ENCODE measurements around the gene RPL27A.

The RPL27A gene

DNA sequence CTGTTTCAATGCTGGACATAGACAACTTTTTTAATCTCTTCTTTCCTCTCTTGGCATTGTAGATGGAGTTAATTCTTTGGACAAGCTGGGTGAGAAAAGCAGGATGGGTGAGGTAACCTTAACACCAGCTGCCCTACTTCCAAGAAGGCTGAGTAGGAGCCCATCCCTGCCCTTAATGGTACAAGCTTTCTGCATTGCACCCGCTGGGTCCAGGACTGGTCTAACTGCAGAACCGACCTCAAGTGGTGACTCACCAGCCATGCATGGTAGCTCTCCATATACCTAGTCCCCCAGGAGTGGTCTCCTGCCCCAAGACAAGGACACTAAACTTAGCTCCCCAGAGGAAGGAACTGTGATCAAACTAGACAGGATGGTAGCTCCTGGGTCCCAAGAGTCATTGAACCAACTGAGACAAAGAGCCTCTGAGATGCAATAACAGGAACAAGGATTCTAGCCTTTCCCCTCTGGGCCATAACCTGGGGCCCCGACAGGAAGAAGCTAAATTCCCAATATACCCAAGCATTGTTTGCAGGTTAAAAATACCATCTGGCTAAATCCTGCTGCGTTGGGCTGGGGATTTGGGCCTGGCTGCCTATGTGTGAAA, 32.1 kb downstream of the RPL27A start:
- H3K9ac ChIP-seq (ENCODE audit: low read depth, low read length): no peak overlapping the region
- no peak overlapping the region for H3K4me3 ChIP-seq (ENCODE audit: low read length)
- no peaks in the 10 kb centered on the region for H3K27me3 ChIP-seq (ENCODE audit: insufficient read depth, low read length)
- H3K36me3 ChIP-seq (ENCODE audit: insufficient read depth, low read depth, low read length): peaks cover 18% of the 10 kb centered on the region; the same call in 1 of the 2 replicates
- no peak overlapping the region for H3K27ac ChIP-seq (ENCODE audit: low read length)
- H3K4me1 ChIP-seq (ENCODE audit: insufficient read depth, low read length): peaks cover 13% of the 10 kb centered on the region
- H3K9me3 ChIP-seq (ENCODE audit: insufficient read depth, low read depth, low read length): no peaks in the 10 kb centered on the region

DNA sequence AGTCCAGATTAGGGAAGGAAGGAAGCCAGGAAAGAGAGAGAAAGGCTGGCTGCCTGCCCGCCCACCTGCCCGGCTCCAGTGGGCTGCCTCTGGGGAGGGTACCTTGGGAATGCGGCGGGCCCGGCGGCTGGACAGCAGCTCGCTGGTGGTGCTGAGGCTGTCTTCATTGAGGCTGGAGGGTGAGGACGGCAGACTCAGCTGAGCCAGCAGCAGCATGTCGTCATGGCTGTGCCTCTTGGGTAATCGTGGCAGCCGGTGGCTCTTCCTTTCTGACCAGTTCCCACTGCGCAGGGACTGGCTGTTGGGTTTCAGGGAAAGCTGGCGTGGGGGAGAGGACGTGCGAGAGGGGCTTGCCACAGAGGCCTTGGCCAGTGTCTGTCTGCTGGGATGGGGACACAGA, 32.9 kb downstream of the RPL27A start:
- Histone ChIP-seq H3K4me3 (ENCODE audit: low read length) (no peak overlapping the region), H3K36me3 (ENCODE audit: insufficient read depth, low read depth, low read length) (peaks cover 18% of the 10 kb centered on the region; the same call in 1 of the 2 replicates), H3K9ac (ENCODE audit: low read depth, low read length) (no peak overlapping the region), H3K4me1 (ENCODE audit: insufficient read depth, low read length) (peaks cover 13% of the 10 kb centered on the region), H3K27ac (ENCODE audit: low read length) (no peak overlapping the region), H3K9me3 (ENCODE audit: insufficient read depth, low read depth, low read length) (no peaks in the 10 kb centered on the region), H3K27me3 (ENCODE audit: insufficient read depth, low read length) (no peaks in the 10 kb centered on the region)

DNA sequence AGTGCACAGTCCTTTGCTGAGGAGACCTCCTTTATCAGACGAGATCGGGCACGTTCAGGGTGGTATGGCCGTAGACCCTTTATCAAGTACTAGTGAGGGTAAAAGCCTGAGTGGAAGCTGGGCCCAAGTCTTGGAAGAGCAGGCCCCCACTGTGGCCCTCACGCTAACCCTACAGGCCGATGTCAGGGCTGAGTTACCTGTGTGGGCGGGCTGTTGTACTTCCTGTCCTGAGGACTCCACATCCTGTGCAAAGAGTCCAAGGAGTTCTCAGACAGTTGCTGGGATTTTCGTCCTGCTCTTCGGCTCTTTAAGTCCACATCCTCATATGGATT, 34.9 kb downstream of the RPL27A start:
- Histone ChIP-seq H3K27ac (ENCODE audit: low read length) (no peak overlapping the region), H3K27me3 (ENCODE audit: insufficient read depth, low read length) (no peaks in the 10 kb centered on the region)

DNA sequence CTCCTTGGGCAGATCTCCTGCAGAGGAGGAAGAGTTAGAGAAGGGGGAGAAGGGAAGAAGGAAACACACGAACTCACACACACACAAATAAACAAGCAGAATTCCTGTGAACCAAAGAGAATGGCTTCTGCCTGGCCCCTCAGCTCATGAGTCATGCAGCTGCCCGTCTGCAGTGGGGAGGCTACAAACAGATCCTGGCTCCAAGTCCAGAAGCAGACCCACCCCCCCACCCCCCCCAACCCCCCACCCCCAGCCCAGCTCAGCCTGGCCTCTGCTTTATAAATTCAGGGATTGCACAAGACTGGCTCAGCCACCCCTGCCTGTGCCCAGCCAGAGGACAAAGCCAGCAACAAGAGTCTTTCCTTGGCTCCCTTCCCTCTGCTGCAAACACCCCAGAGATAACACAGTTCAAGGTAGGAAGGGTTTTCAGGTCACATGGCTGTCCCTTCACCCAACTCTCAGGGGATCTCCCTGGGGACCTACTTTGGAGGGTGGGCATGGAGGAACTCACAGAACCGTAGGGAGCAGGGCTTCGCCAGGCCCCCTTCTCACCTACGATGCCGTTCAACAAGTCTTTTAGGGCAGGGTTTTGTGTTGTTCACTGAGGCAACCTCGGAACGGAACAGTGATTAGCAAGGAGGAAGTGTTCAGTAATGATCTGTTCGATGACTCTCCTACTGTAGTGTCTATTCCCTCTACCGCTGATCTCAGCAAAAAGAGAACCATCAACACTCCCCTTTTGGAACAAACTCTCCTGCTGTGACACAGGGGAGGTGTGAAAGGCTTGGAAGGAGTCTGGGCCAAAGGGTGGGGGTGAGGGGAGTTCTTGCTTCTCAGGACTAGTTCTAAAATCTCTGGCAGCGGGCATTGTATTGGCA, 35.5 kb downstream of the RPL27A start:
- Histone ChIP-seq H3K36me3 (ENCODE audit: insufficient read depth, low read depth, low read length) (peaks cover 14% of the 10 kb centered on the region; the same call in 1 of the 2 replicates), H3K4me3 (ENCODE audit: low read length) (no peak overlapping the region), H3K27me3 (ENCODE audit: insufficient read depth, low read length) (no peaks in the 10 kb centered on the region), H3K4me1 (ENCODE audit: insufficient read depth, low read length) (peaks cover 29% of the 10 kb centered on the region), H3K27ac (ENCODE audit: low read length) (peak overlapping the region; percentile 72), H3K9ac (ENCODE audit: low read depth, low read length) (peak overlapping the region; percentile 49; the same call in 1 of the 2 replicates), H3K9me3 (ENCODE audit: insufficient read depth, low read depth, low read length) (no peaks in the 10 kb centered on the region)

More for the DNA sequence above, 34.9 kb downstream of the RPL27A start:
- peaks cover 14% of the 10 kb centered on the region; the same call in 1 of the 2 replicates for H3K36me3 ChIP-seq (ENCODE audit: insufficient read depth, low read depth, low read length)
- no peak overlapping the region for H3K9ac ChIP-seq (ENCODE audit: low read depth, low read length)
- H3K9me3 ChIP-seq (ENCODE audit: insufficient read depth, low read depth, low read length): no peaks in the 10 kb centered on the region
- no peak overlapping the region for H3K4me3 ChIP-seq (ENCODE audit: low read length)
- H3K4me1 ChIP-seq (ENCODE audit: insufficient read depth, low read length): peaks cover 29% of the 10 kb centered on the region

DNA sequence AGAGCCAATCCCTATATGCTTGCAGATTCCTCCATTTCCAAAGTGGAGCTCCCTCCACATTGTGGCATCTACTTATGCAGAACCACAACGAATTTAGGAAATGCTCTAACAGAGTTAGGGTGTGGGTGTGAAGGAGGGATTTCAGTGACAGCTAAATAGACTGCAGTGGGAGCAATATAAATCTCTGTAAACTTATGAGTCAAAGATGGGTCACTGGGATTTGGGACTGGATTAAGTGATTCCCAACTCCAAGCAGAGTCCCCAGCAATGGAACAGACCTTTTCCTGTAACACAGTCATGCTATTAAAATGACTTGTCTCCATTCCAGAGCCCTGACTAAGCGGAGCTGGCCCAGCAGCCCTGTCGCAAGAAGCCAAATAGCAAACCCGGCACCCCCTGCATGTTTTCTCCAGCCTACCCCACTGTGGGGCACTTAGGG, 36.6 kb downstream of the RPL27A start:
- H3K4me3 ChIP-seq (ENCODE audit: low read length): no peak overlapping the region
- no peak overlapping the region for H3K27ac ChIP-seq (ENCODE audit: low read length)
- H3K36me3 ChIP-seq (ENCODE audit: insufficient read depth, low read depth, low read length): peaks cover 14% of the 10 kb centered on the region; the same call in 1 of the 2 replicates
- H3K27me3 ChIP-seq (ENCODE audit: insufficient read depth, low read length): no peaks in the 10 kb centered on the region
- no peaks in the 10 kb centered on the region for H3K9me3 ChIP-seq (ENCODE audit: insufficient read depth, low read depth, low read length)
- H3K4me1 ChIP-seq (ENCODE audit: insufficient read depth, low read length): peaks cover 35% of the 10 kb centered on the region
- no peak overlapping the region for H3K9ac ChIP-seq (ENCODE audit: low read depth, low read length)

DNA sequence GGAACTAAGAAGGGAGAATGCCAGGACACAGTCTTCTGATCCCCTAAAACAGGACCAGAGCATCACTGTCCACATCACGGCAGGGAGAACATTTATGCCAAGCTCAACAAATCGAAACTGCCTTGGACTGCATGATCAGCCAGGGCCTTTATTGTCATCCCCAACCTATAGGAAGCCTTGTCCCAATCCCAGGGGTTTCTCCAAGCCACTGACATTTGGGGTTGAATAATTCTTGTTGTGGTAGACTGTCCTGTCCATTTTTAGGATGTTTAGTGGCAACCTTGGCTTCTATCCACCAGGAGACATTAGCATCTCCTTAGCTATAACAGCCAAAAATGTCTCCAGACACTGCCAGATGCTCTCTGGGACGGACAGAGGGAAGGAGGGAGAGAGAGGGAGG, 37.1 kb downstream of the RPL27A start:
- Histone ChIP-seq H3K27ac (ENCODE audit: low read length) (no peak overlapping the region), H3K9me3 (ENCODE audit: insufficient read depth, low read depth, low read length) (no peaks in the 10 kb centered on the region), H3K4me1 (ENCODE audit: insufficient read depth, low read length) (peaks cover 38% of the 10 kb centered on the region), H3K27me3 (ENCODE audit: insufficient read depth, low read length) (no peaks in the 10 kb centered on the region), H3K36me3 (ENCODE audit: insufficient read depth, low read depth, low read length) (peaks cover 14% of the 10 kb centered on the region; the same call in 1 of the 2 replicates), H3K4me3 (ENCODE audit: low read length) (no peak overlapping the region), H3K9ac (ENCODE audit: low read depth, low read length) (no peak overlapping the region)

DNA sequence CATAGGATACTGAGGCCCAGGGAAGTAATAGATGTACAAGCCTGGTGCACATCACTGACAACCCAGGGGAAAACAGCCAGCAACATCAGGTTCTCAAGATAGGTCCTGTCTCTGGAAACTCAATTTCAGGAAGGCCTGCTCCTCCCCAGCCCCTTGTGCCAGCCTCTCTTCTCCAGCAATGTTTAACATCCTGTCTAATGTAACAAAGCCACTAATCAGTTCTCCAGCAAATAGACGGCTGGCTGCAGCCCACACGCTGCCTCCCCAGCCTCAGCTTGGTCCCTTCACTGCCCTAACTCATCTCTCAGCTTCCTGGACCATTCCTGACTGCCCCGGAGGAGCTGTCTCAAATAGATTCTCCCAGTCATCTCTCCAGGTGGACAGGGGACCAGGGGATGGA, 37.8 kb downstream of the RPL27A start:
- H3K4me1 ChIP-seq (ENCODE audit: insufficient read depth, low read length): peaks cover 38% of the 10 kb centered on the region
- no peaks in the 10 kb centered on the region for H3K27me3 ChIP-seq (ENCODE audit: insufficient read depth, low read length)
- H3K36me3 ChIP-seq (ENCODE audit: insufficient read depth, low read depth, low read length): peaks cover 9% of the 10 kb centered on the region; the same call in 1 of the 2 replicates
- no peak overlapping the region for H3K9ac ChIP-seq (ENCODE audit: low read depth, low read length)
- H3K4me3 ChIP-seq (ENCODE audit: low read length): no peak overlapping the region
- H3K9me3 ChIP-seq (ENCODE audit: insufficient read depth, low read depth, low read length): no peaks in the 10 kb centered on the region
- no peak overlapping the region for H3K27ac ChIP-seq (ENCODE audit: low read length)

DNA sequence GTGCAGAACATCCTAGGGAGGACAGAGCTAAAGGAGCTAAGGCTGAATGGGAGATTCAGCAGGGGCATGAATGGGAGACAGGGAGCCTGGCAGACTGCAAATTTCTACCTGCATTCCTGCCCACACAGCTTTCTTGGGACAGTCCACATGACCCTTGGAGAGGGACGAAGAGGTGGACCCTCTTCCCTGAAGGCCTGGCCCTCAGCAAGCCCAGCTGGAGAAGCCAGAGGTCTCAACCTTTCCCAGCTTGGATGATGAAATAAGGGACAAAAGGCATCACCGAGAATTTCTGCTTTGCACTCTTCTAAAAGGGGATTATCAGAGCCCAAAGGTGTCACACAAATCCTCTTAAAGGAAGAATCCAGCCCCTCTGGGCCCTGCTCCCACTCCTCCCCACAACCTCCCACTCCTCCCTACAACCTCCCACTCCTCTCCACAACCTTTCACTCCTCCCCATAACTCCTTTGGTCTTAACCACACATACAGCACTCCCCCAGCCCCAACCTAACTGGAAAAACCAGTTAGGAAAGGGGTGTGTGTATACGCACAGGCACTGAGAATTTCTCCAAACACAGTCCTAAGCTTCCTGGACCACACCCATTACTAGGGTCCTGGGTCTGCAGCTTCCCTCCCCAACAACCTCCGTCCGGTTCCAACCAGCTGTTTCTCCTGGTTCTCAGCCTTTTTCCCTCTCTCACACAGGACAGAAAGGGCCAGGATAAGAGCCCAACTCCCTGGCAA, 38.4 kb downstream of the RPL27A start:
- no peaks in the 10 kb centered on the region for H3K9me3 ChIP-seq (ENCODE audit: insufficient read depth, low read depth, low read length)
- H3K9ac ChIP-seq (ENCODE audit: low read depth, low read length): no peak overlapping the region; the same call in 1 of the 2 replicates
- no peak overlapping the region for H3K27ac ChIP-seq (ENCODE audit: low read length)
- H3K27me3 ChIP-seq (ENCODE audit: insufficient read depth, low read length): no peaks in the 10 kb centered on the region
- no peak overlapping the region for H3K4me3 ChIP-seq (ENCODE audit: low read length)
- H3K4me1 ChIP-seq (ENCODE audit: insufficient read depth, low read length): peaks cover 38% of the 10 kb centered on the region
- peaks cover 9% of the 10 kb centered on the region; the same call in 1 of the 2 replicates for H3K36me3 ChIP-seq (ENCODE audit: insufficient read depth, low read depth, low read length)

DNA sequence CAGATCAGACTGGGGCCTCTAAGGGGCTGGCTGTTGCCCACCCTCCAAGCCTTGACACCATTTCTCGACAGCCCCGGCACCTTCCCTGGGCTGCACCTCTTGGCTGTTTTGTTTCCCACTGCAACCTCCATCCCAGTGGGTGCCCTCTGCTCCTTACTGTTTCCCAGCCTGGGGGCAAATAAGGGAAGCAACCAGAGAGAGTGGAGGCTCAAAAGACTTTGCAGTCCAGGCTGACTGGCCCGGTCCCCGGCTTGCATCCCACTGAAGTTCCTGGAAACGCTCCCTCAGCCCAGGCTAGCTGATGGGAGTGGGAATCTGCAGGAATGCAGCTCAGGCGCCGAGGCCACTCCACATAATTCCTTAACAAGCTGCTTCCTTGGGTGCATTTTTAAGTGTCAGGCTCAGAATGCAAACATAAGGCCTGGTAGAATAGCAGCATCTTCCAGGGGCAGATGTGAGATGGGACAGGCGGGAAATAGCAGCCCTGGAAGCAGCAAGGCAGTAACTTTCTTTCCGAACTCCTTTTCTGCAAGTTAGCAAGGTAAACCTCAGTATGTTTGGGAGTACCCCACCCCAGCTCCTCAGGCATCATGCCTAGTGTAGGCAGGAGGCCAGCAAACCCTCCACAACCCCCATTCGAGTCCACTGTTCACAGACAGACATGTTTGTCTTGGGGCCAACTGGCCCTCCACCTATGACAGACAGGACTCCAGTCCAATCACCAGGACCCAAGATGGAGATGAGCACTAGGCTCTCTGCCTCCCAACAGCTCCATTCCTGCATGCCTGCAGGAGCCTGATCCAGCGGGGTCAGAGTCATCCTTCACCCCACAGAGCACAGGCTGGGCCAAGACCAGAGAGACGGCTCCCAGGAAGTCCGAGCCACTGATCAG, 39.3 kb downstream of the RPL27A start:
- Histone ChIP-seq H3K4me1 (ENCODE audit: insufficient read depth, low read length) (peaks cover 38% of the 10 kb centered on the region), H3K4me3 (ENCODE audit: low read length) (no peak overlapping the region), H3K36me3 (ENCODE audit: insufficient read depth, low read depth, low read length) (peaks cover 9% of the 10 kb centered on the region; the same call in 1 of the 2 replicates), H3K9ac (ENCODE audit: low read depth, low read length) (no peak overlapping the region), H3K9me3 (ENCODE audit: insufficient read depth, low read depth, low read length) (no peaks in the 10 kb centered on the region), H3K27ac (ENCODE audit: low read length) (no peak overlapping the region), H3K27me3 (ENCODE audit: insufficient read depth, low read length) (no peaks in the 10 kb centered on the region)

DNA sequence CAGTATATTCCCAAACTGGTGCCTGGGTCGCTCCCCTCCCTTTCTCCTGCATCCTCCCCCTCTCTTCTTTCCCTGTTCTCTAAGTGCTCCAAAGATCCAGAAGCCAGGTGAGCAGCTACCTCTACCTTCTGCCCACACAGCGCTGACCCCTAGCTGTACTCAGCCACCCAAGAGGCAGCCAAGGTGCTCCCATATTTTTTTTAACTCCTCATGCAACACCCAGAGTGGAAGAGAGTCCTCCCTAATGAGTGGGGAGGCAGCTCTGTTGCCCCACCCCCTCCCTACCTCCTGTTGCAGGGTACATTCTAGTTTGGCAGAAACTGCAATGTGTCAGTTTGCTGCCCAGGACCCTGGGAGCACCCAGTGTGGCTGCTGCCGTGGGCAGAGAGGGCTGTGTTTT, 40.2 kb downstream of the RPL27A start:
- peaks cover 38% of the 10 kb centered on the region for H3K4me1 ChIP-seq (ENCODE audit: insufficient read depth, low read length)
- H3K27ac ChIP-seq (ENCODE audit: low read length): no peak overlapping the region
- H3K9ac ChIP-seq (ENCODE audit: low read depth, low read length): no peak overlapping the region
- no peaks in the 10 kb centered on the region for H3K27me3 ChIP-seq (ENCODE audit: insufficient read depth, low read length)
- no peak overlapping the region for H3K4me3 ChIP-seq (ENCODE audit: low read length)
- no peaks in the 10 kb centered on the region for H3K9me3 ChIP-seq (ENCODE audit: insufficient read depth, low read depth, low read length)
- no peaks in the 10 kb centered on the region for H3K36me3 ChIP-seq (ENCODE audit: insufficient read depth, low read depth, low read length)

DNA sequence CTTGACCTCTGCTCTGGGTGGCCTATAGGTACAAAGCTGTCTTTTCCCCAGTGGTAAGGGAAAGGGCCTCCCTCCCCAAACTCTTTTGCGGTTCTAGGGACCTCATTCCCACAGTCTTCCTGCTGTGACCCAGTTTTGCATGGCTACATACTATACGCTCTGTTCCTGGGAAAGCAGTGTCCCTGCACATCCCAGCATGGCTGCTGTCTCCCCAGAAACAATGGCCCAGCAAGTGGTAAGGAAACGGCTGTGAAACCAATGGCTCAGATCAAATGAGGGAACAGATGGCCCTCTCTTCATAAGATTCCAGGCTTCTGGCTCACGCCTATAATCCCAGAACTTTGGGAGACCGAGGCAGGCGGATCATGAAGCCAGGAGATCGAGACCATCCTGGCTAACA, 41.1 kb downstream of the RPL27A start:
- no peak overlapping the region for H3K9ac ChIP-seq (ENCODE audit: low read depth, low read length)
- H3K4me1 ChIP-seq (ENCODE audit: insufficient read depth, low read length): peaks cover 32% of the 10 kb centered on the region
- H3K36me3 ChIP-seq (ENCODE audit: insufficient read depth, low read depth, low read length): no peaks in the 10 kb centered on the region
- no peaks in the 10 kb centered on the region for H3K9me3 ChIP-seq (ENCODE audit: insufficient read depth, low read depth, low read length)
- no peaks in the 10 kb centered on the region for H3K27me3 ChIP-seq (ENCODE audit: insufficient read depth, low read length)
- H3K4me3 ChIP-seq (ENCODE audit: low read length): no peak overlapping the region
- no peak overlapping the region for H3K27ac ChIP-seq (ENCODE audit: low read length)

Measured in iPS-20b (cell line).